GM18873 (cell line): ENCODE results near the gene SSBP2.
"Not testable (repeated sequence)": the region's sequence is repeated elsewhere in the genome, so short reads cannot be mapped to it uniquely, and the experiment has no call there.

Experiments
- ATAC-seq: cut with Tn5 transposase; IDR thresholded peaks from one replicate; pipeline ENCODE4 v1.9.1; 2021; ENCODE audit warnings: mild to moderate bottlenecking, moderate library complexity, moderate number of reproducible peaks; ENCODE audit not compliant: unreplicated experiment, low FRiP score

SSBP2 gene

DNA sequence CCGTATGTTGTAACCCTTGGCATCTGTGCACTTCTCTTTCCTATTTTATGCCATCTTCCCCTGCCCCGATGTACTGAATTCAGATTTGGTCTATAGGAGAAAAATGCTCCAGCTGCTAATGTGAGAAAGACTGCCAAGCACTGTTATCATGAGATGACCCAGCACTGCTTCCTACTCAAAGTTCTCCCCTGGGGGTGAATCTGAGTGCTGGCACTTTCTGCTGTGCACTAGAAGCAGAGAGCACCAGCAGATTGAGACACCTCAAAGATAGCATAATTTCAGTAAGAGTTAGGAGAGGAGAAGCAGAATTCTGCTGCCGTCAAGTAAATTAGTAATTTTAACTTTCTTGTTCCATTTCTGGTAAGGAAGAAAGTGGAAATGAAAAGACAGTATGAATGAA is 264.2 kb downstream of the SSBP2 start:
- ATAC-seq = no peak

- no peak for ATAC-seq
Measured at GRCh38 chr5:81482595-81482994, 268.3 kb downstream of the SSBP2 start.

DNA sequence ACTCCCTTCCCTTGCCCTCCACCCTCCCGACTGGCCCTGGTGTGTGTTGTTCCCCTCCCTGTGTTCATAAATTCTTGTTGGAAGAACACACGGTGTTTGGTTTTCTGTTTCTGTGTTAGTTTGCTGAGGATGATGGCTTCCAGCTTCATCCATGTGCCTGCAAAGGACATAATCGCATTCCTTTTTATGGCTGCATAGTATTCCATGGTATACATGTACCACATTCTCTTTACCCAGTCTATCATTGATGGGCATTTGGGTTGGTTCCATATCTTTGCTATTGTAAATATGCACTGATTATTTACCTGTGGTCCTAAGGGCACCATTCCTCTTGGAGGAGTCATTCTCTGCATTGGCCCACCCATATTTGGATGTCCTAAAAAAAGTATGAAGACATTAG is 277.5 kb downstream of the SSBP2 start:
- not testable (repeated sequence) for ATAC-seq

- no peak for ATAC-seq
Measured at GRCh38 chr5:81469676-81470075, 281.2 kb downstream of the SSBP2 start.

DNA sequence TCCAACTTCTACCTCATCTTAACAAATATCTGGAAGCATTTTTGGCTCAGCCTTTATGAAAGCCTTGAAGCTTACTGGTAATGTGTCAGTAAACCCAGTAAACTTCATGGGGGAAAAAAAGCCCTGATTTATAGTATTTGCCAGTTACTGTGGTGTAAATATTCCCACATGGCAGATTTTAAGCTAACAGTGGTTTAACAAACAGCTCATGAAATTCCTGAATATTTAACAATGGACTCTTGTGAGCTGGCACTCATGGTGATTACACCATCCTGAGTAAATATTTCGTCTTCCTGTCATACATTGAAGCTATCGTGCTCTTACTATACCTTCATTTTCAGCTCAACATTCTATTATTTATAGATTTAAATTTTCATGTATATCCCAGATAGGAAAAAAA is 300.0 kb downstream of the SSBP2 start:
- ATAC-seq = no peak

DNA sequence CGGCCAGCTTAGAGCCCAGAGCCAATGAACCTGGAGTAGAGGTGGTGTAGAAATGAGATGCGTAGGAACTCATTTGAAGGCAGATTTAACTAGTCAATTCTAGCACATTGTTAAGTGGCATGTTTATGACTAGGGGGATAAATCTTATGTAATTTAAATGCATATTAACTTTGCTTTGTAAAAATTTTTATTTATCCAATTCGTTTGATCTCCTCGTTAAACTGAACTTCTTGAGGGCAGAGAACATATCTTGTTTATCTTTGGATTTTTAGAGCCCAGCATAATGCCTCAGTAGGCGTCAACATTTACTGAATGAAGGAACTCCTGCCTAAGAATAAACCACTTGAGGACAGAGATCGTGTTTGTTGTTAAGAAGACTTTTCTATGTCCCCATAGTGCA is 315.9 kb downstream of the SSBP2 start:
- no peak for ATAC-seq

DNA sequence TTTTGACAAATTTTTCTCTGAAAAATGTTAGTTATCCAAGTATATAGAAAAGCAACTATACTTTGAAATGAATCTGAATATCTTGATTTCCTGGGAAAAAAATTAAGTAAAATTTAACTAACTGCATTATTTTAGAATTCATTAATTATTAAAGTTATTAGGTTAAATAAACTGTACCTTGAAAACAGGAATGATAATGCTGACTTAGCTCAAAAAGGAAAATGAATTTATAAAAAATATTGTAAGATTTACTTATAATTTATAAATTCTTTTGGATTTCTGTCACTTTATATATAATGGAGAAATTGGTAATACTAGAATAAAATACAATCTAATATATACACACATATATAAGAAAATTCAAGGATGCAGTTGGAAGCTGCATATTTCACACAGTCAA is 320.9 kb downstream of the SSBP2 start:
- ATAC-seq = no peak

- ATAC-seq = no peak
Measured at GRCh38 chr5:81429363-81429762, 321.5 kb downstream of the SSBP2 start.

DNA sequence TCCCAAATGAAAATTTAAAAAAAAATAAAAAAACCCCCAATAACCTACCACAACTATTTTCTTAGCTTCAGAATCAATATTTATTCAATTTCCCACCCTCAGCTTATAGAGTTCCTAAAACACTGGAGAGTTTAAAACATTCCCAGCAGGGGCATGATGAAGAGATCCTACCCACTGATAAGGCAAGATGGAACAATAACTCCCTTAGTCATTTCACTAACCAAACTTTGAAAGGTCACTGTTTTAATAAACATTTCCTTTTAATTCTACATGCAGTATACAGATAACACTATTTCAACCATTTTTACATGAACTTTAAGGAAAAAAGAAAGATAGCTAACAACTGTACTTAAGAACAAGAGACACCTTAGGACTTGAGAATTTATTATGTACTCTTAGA is 322.0 kb downstream of the SSBP2 start:
- ATAC-seq = no peak

GRCh38 chr5:81428446-81428845 is 322.5 kb downstream of the SSBP2 start:
- no peak for ATAC-seq

DNA sequence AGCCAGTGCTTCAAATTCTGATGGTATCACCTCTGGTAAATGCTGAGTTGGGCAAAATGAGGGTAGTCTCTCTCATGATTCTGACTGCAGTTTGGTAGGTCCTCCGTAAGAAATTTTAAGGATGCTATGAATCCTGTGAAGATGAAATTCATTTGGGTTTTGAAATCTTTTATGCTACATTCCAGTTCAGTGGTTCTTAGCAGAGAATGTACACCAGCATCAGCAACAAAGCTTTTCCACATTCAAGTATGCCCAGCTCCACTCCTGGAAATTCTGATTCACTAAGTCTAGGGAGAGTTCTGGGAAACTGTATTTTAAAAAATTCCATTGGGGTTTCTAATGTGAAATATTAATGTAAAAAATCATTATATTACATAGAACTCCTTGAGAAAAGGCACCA is 323.3 kb downstream of the SSBP2 start:
- ATAC-seq = no peak

GRCh38 chr5:81426359-81427030 is 324.4 kb downstream of the SSBP2 start:
- no peak for ATAC-seq

DNA sequence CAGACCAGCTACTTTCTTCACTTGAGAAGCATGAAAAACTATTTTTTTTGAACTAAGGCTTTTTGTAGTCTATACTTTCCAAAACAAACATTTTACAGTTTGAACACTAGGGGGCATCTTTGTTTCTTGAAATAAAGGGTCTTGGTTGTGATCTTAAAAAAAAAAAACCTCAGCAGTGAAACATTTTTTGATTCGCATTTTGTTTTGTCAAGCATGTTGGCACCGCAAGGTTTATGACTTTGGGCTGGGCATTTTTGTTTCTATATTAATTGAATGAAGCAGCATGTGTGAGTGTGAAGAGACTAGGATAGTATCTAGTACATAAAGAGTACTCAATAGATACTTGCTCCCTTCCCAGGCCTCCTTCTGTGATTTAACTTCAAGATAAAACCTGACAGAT is 325.3 kb downstream of the SSBP2 start:
- no peak for ATAC-seq

DNA sequence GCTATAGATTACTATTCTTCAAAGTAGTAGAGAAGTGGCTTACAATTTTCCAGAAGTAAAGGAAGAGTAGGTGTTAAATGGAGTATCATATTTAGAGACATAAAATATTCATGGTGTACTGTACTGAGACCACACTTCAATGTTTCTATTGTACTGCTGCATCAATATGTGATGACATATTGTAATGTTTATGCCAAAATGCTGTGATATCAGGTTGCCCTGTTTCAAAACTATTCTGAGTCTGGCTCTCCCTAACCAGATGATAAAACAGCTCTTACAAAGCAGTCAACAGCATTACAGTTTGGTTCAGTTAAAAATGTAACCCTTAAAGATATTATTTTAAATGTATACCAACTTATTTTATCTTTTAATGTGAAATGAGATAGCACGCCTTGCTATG is 326.2 kb downstream of the SSBP2 start:
- ATAC-seq = no peak

DNA sequence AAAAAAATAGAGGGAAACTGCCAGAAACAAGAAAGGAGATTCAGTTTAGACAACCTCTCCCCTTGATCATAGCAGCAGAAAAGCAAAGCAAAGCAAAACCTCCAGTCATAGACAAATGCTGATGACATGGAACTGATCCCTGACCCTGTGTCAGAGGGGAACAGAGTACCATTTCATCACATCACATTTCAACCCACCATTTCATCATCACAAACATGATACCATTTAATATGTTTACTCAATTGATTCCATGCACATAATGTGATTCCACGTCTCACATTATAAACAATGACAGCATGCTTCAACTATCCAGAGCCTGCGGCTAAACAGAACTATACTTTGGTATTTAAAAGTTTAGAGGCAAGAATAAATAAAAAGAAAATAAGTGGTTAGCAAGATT is 328.2 kb downstream of the SSBP2 start:
- ATAC-seq = no peak

DNA sequence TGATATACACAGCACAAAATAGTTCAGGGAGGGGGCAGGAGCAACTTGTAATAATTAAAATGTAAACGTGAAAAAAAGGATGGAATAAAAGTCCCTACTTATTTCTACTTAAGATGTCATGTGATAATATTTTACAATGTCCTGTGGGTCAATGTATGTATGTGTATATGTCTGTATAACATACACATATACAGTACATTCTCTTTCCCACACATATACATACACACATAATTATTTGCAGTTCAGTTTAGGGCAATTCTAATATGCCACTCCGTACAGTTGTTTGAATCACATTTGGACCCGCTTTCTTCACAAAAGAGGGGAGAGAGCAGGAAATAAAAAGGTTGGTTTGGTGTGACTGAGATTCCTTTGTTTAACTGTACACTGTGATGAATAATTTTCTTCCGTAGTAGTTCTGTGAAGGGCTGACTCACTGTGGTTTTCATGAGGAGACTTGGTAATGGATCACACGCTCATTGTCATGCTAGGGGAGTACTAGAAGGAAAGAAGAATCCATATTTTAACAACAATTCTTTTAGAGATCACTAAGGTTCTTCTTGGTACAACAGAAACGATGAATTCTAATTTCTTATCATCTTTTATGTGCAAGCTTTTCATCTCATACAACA is 330.7 kb downstream of the SSBP2 start:
- ATAC-seq = no peak

DNA sequence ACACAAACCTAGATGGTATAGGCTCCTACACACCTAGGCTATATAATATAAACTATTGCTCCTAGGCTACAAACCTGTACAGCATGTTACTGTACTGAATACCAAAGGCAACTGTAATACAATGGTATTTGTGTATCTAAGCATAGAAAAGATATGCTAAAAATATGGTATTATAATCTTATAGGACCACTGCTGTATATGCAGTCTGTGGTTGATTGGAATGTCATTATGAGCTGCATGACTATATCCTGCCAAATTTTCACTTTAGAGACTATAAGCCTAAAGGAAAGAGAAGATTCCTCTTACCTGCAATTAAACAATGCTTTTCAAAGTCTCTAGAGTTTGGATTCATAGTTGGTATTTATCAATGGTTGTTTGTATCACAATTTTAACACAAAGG is 332.3 kb downstream of the SSBP2 start:
- no peak for ATAC-seq

DNA sequence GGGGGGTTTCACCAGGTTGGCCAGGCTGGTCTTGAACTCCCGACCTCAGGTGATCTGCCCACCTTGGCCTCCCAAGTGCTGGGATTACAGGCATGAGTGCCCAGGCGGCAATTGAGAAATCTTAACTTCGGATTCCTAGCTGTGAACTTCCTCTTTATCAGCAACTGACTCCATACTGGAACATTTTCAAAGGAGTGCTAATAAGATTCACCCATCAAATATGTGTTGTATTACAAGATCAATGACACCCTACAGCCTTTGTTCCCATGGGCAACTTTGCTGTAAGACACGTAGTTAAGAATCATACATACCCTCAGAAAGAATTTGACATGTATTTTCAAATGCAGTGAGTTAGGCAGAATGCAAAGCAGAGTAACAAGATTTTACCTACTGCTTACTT is 333.8 kb downstream of the SSBP2 start:
- no peak for ATAC-seq

GRCh38 chr5:81409896-81410295 is 341.0 kb downstream of the SSBP2 start:
- ATAC-seq = no peak

DNA sequence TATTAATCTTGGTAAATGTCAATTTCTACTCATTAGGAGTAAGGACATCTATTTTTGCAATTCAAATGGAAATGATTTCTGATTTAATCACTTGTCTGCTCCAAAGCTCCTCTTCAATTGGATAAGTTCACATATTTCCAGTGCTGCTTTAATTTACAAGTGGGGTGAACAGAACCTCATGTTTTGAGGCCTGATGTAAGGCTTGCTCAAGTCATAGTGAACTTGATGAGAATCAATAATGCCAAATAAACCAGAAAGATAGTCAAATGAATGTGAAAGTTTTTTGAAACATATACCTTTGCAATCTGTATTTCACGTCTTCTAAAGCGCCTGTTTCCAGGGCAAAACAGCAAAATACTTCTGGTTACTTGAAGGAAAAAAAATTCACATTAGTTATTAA is 341.5 kb downstream of the SSBP2 start:
- ATAC-seq = no peak

DNA sequence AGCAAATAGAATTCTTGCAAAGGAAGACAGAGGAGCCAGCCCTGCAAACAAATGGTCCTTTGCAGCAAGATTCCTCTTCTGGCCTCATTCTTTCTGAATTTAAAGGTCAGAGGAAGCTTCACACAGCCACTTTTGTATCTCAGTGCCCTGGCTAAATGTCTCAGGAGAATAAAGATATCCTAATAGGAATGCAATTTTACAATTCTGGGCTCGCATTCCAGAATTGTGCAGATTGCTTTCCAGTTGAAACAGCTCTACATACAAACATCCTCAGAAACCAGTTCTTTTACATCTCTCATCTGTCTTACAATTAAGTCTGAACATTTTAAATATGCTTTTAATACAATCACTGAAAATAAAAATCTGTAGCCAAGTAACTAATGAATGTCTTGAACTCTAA is 342.4 kb downstream of the SSBP2 start:
- no peak for ATAC-seq

DNA sequence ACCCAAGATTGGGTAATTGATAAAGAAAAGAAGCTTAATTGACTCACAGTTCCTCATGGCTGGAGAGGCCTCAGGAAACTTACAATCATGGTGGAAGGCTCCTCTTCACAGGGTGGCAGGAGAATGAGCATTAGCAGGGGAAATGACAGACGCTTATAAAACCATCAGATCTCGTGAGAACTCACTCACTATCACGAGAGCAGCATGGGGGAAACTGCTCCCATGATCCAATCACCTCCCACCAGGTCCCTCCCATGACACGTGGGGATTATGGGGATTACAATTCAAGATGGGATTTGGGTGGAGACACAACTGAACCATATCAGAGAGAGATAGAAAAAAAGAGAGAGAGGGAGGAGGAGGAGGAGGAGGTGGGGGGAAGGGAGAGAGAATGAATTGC is 343.1 kb downstream of the SSBP2 start:
- not testable (repeated sequence) for ATAC-seq
